ENCODE results near the gene SNX18.

Gene SNX18

DNA sequence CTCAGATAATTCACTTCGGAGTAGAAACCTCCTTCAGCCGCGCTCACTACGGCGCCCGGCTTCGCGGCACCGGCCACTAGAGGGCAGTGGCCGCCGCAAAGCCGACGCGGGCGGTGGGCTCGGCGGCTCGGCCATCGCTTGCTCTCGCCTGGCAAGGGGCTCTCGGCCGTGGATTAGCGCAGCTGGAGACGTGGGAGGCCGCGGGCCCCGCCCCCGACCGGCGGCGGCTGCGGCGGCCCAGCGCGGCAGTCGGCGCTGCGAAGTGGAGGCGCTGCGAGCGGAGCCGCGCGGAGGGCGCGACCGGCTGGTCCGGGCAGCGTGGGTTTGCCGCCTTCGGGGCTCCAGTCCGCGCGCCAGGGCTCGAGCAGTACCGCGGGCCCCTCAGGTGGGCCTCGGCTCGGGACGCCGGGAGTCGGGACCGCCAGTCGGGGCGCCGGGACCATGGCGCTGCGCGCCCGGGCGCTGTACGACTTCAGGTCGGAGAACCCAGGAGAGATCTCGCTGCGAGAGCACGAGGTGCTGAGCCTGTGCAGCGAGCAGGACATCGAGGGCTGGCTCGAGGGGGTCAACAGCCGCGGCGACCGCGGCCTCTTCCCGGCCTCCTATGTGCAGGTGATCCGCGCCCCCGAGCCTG lies at the start of gene SNX18:
Gene SNX18, plus strand, starts transcription at position 248 of the 634 bp plus-strand sequence. Its CDS starts 194 bp downstream, at position 442.
- no peak for FAIRE-seq

GRCh38 chr5:54469622-54470021 lies 47.9 kb upstream of the SNX18 start:
- FAIRE-seq (no peak), DNase-seq (ENCODE audit: insufficient read length, low spot score) (no peak)
- TF ChIP-seq, protein P1, sequence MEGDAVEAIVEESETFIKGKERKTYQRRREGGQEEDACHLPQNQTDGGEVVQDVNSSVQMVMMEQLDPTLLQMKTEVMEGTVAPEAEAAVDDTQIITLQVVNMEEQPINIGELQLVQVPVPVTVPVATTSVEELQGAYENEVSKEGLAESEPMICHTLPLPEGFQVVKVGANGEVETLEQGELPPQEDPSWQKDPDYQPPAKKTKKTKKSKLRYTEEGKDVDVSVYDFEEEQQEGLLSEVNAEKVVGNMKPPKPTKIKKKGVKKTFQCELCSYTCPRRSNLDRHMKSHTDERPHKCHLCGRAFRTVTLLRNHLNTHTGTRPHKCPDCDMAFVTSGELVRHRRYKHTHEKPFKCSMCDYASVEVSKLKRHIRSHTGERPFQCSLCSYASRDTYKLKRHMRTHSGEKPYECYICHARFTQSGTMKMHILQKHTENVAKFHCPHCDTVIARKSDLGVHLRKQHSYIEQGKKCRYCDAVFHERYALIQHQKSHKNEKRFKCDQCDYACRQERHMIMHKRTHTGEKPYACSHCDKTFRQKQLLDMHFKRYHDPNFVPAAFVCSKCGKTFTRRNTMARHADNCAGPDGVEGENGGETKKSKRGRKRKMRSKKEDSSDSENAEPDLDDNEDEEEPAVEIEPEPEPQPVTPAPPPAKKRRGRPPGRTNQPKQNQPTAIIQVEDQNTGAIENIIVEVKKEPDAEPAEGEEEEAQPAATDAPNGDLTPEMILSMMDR (IDR thresholded peaks at IDR 0.05; ENCODE audit: insufficient read depth, missing control alignments), result no peak

More for the DNA sequence above, at the start of gene SNX18:
- TF ChIP-seq, protein P1 (IDR thresholded peaks at IDR 0.05; ENCODE audit: insufficient read depth, missing control alignments), result peak; percentile 86
- DNase-seq (ENCODE audit: insufficient read length, low spot score), result peak; percentile 83

DNA sequence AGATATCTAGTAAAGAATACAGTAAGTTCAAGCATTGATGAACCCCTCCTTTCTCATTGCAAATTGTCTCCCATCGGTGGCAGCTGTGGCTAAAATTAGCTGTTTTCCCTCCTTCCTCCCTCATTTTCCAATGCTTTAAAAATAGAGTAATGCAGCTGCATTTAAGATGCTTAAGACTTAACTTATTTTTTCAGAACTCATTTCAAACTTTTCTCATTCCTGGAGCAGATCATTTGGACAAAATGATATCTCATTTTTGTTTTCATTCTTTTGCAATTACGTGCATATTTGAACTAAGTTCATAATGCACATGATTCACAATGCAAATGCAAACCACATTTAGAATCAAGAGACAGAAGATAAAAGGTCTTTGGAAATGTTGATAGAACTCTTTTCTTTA lies 47.4 kb upstream of the SNX18 start:
- DNase-seq (ENCODE audit: insufficient read length, low spot score) (no peak), FAIRE-seq (no peak)
- TF ChIP-seq, protein P1 (IDR thresholded peaks at IDR 0.05; ENCODE audit: insufficient read depth, missing control alignments), result no peak

- DNase-seq (ENCODE audit: insufficient read length, low spot score) (no peak), FAIRE-seq (no peak)
- TF ChIP-seq, protein P1 (IDR thresholded peaks at IDR 0.05; ENCODE audit: insufficient read depth, missing control alignments), result no peak
Measured at GRCh38 chr5:54470677-54471076, 46.9 kb upstream of the SNX18 start.

GRCh38 chr5:54471398-54471797 lies 46.2 kb upstream of the SNX18 start:
- TF ChIP-seq, protein P1 (IDR thresholded peaks at IDR 0.05; ENCODE audit: insufficient read depth, missing control alignments), result no peak
- FAIRE-seq, result no peak
- DNase-seq (ENCODE audit: insufficient read length, low spot score), result no peak

GRCh38 chr5:54476682-54477081 lies 40.9 kb upstream of the SNX18 start:
- DNase-seq (ENCODE audit: insufficient read length, low spot score) (no peak), FAIRE-seq (no peak)

More at GRCh38 chr5:54476682-54477081, 40.9 kb upstream of the SNX18 start:
- TF ChIP-seq, protein P1 (IDR thresholded peaks at IDR 0.05; ENCODE audit: insufficient read depth, missing control alignments), result no peak

Measured in D721Med (cell line).